Measurements from ENCODE around the gene USP10. TPM values are rescaled to one million over a fixed set of nuclear protein-coding genes. Genes with fewer than 3 reads are reported as not detected.
"Not testable (repeated sequence)": the region's sequence is repeated elsewhere in the genome, so short reads cannot be mapped to it uniquely, and the experiment has no call there.

USP10 gene
- total RNA-seq, 1 donor: 61.7 TPM

DNA sequence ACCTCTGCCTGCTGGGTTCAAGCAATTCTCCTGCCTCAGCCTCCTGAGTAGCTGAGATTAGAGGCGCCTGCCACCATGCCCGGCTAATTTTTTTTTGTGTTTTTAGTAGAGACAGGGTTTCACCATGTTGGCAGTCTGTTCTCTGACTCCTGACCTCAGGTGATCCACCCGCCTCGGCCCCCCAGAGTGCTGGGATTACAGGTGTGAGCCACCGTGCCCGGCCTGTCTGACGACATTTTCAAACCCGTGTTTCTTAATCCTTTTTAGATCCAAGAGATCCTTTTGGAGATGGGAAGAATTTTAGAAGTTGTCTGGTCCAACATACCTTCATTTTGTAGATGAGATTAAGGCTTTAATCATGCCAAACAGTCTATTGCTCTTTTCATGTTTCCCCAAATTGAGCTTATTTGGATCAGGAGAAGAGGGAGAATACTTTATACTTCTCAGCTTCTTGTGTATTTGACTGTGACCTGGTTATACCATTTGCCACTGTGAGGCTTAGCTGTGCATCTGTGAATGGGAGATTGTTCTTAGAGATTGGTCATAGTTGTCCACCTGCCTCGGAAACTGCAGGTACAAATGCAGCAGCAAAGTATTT lies 25.8 kb downstream of the USP10 start:
- TF ChIP-seq, protein P1, sequence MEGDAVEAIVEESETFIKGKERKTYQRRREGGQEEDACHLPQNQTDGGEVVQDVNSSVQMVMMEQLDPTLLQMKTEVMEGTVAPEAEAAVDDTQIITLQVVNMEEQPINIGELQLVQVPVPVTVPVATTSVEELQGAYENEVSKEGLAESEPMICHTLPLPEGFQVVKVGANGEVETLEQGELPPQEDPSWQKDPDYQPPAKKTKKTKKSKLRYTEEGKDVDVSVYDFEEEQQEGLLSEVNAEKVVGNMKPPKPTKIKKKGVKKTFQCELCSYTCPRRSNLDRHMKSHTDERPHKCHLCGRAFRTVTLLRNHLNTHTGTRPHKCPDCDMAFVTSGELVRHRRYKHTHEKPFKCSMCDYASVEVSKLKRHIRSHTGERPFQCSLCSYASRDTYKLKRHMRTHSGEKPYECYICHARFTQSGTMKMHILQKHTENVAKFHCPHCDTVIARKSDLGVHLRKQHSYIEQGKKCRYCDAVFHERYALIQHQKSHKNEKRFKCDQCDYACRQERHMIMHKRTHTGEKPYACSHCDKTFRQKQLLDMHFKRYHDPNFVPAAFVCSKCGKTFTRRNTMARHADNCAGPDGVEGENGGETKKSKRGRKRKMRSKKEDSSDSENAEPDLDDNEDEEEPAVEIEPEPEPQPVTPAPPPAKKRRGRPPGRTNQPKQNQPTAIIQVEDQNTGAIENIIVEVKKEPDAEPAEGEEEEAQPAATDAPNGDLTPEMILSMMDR (IDR thresholded peaks at IDR 0.05; ENCODE audit: insufficient read depth, low read length): no peak
- no peak for DNase-seq (ENCODE audit: low read depth)
- no peak overlapping the region for H3K4me3 ChIP-seq (ENCODE audit: low read depth, low read length)

DNA sequence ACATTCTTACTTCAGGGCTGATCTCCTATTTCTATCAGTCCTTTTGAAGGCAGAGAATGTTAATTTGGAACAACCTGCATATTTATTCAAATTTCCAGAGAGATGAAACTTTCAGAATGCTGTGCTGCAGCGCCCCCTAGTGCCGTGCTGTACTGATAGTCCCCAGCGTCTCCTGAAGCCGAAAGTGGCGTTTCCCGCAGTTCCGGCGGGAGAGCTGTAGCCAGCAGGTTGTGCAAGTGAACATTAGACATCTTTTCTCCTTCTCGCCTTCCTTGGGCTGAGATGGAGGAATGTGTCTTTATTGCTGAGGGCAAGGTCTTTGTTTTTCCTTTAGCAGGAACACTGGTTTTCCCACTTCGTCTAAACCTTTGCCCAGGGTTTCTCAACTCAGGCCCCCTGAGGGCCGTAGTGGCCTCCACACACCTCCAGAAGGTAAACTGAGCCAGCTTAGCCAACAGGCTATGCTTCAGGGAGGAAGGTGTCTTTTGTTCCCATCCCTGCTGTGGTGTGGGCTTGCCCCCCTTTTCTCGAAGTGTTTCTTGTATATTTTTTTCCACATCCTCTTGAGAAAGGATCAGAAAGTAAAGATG lies 26.4 kb downstream of the USP10 start:
- DNase-seq (ENCODE audit: low read depth): peak; percentile 90
- TF ChIP-seq, protein P1 (IDR thresholded peaks at IDR 0.05; ENCODE audit: insufficient read depth, low read length): peak; percentile 90
- no peak overlapping the region for H3K4me3 ChIP-seq (ENCODE audit: low read depth, low read length)

DNA sequence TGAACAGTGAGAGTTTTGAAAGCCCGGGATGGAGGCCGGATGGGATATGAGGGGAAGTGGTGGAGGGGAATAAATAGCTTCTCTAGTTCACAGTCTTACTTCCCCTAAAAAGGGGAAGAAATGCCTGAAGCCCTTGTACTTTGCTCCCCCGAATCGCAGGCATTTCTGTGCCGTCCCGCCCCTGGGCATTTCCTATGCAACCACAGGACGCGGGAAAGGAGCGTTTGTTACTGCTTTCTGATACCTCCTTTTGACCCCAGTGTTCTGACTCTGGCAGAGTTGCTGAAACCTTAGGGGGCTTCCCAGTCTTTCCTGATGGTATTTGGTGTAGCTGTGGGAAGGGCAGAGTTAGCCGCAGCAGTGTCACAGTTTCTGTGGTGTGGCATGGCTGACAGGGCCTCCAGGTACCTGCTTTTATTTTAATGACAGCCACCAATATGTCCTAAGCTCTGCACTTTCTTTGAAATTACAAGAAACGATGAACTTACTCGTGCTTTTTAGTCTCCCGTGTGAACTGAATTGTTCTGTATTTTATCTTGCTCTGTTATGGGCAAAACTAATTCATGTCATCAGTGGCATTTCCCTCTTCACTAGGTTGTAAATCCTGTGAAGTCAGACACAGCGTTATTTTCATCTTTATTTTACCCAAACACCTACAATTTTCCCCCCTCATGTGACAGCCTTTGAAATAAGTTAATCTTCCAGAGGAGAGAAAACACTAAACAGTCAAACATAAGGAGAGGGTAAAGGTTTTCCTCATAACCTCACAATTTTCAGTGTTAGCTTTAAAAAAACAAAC lies 27.1 kb downstream of the USP10 start:
- TF ChIP-seq, protein P1 (IDR thresholded peaks at IDR 0.05; ENCODE audit: insufficient read depth, low read length): no peak
- no peak for DNase-seq (ENCODE audit: low read depth)
- no peak overlapping the region for H3K4me3 ChIP-seq (ENCODE audit: low read depth, low read length)

DNA sequence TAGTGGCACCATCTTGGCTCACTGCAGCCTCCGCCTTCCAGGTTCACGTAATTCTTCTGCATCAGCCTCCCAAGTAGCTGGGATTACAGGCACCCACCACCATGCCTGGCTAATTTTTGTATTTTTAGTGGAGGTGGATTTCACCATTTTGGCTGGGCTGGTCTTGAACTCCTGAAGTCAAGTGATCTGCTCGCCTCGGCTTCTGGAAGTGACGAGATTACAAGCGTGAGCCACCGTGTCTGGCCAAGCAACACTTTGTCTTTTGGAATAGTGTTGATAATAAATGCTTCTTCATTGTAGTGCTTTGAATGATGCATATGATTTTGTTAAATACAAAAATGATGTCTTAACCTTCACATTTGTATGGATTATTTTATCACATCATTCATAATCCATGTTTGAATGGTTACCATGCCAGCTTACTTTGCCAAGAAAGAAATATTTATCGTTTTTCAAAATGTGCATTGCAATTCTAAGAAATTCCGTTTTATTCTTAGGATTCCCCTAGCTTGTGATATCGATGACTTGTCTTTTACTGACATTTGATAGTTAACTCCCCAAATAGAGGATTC lies 29.1 kb downstream of the USP10 start:
- TF ChIP-seq, protein P1 (IDR thresholded peaks at IDR 0.05; ENCODE audit: insufficient read depth, low read length): no peak
- H3K4me3 ChIP-seq (ENCODE audit: low read depth, low read length): peak overlapping the region; percentile 52
- no peak for DNase-seq (ENCODE audit: low read depth)

DNA sequence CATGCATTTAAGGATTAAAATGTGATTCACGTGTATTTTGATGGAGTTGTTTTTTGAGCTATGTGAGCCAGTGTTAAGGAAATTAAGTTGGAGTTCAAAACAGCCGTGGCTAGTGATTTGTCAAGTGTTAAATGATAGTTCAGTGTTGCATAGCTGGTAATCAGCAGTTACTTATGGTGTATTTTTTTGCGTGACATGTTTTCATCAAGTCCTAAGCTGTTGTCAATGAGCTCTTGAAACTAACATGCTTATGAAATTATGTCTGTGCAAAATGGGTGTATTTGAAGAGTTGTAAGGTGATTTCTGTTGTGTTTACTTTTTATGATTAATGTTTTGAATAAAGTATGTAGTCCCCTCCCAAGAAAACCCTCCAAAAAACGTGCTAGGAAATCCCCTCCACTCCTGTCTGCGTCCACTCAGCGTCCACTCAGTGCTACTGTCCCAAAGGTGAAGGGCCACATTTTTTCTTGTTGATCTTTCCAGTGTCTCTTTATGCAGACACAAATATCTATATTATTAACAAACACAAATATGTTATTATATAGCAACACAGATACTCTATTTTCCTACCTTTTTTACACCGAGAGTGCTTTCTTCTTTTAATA lies 30.0 kb downstream of the USP10 start:
- DNase-seq (ENCODE audit: low read depth): peak; percentile 40
- peak overlapping the region; percentile 52 for H3K4me3 ChIP-seq (ENCODE audit: low read depth, low read length)
- TF ChIP-seq, protein P1 (IDR thresholded peaks at IDR 0.05; ENCODE audit: insufficient read depth, low read length): no peak

DNA sequence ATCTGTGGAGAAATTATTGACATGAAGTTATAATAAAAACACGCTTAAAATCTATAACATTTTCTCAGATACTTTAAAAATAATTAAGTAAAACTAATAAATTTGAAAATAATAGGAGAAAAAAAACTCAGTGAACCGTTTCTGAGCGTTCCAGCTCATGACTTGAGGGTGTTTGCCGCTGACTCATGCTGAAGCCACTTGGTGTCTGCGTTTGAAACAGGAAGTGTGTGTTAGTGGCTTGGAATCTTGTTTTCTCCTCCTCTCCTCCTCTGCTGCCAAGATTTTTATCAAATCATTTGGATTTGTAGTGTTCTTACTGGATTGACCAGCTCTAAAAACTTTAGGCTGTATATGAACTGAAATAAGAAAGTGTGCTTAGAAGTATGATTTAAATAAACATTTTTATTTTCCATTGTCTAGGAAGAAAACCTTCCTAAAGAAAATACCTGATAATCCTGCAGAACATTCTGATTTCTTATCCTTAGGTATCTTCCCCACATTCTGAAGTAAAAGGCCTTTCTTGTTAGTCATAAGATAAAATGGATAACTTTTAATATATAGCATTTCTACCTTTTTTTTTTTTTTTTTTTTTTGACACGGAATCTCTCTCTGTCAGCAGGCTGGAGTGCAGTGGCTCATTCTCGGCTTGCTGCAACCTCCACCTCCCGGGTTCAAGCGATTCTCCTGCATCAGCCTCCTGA lies 30.8 kb downstream of the USP10 start:
- peak overlapping the region; percentile 52 for H3K4me3 ChIP-seq (ENCODE audit: low read depth, low read length)
- peak; percentile 97 for DNase-seq (ENCODE audit: low read depth)
- TF ChIP-seq, protein P1 (IDR thresholded peaks at IDR 0.05; ENCODE audit: insufficient read depth, low read length): no peak

DNA sequence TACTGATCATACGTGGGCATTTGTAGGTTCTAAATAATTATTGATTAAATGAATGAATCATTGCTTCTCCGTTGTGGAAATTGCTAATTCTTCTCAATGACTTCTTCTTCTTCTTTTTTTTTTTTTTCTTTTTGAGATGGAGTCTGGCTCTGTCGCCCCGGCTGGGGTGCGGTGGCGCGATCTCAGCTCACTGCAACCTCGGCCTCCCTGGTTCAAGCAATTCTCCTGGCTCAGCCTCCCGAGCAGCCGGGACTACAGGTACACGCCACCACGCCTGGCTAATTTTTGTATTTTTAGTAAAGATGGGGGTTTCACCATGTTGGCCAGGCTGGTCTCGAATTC lies 32.5 kb downstream of the USP10 start:
- H3K4me3 ChIP-seq (ENCODE audit: low read depth, low read length): not testable (repeated sequence)

More for the DNA sequence above, 32.5 kb downstream of the USP10 start:
- not testable (repeated sequence) for DNase-seq (ENCODE audit: low read depth)

Data from fibroblast of the aortic adventitia (primary cell).